DMS 273 treated with DMSO at 0.1 percent for 48 hours (cell line): ENCODE data around the gene URI1.

Experiments used
- DNase-seq: peaks from one replicate; lab custom pipeline; 2025; lab: John Stamatoyannopoulos, UW

URI1 gene

DNA sequence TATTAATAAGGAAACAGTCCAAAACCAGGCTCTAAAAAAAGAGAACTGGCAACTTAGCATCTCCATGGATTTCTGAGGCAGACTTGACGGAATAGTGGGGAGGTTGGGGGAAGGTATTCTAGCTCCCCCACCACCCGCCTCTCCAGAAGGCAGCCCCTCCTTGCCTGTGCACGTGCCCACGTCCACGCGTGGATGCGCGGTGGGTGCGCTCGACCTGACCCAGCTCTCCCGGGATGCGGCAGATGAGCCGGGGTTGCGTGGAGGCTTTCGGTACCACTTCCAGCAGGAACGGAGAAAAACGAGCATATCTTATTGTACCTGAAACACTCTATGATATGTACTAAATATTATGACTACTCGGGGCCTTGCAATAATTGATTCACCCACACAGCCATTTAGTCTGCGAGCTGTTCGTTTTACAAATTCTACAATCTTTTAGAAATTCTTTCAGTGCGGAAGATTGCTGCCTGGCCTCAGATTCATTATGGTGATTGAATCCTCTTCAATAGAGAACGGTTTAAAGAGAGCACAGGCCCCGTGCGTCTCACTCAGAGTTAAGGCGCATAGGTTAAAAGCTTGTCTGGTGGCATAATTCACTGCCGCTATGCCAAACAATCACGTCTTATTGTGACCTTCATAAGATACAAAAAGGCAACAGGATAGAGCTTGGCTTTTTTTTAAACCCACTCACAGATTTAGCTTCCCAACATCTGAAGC is 117.9 kb downstream of the URI1 start:
- no peak for DNase-seq

DNA sequence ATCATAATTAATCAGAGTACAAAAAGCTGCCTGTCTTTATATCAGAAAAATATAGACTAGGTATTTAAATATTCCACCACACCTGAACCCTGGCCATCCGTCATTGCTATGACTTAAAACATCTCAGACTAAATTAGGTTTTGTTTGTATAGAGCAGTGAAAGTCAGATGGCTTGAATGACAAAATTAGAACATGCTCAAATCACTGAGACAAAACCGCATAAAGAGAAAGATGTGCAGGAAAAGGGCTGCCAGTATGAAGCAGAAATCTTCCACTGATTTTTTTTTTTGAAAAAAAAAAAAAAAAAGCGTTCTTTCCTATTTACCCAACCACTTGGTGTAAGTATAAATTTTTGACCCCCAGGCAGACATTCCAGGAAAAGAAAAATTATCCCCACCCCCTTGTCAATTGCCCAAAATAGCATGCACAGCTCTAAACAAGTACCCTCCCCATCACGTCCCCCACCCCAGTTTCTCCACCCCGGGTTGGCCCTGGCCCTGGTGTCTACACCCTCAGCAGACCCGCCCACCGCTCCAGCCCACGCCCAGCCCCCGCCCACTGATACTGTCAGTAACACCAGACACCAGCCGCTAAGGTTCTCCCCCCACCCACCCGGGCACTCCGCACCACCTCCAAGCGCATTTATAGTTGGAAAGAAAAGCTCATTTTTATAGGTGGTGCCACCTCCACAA is 118.6 kb downstream of the URI1 start:
- DNase-seq: no peak

DNA sequence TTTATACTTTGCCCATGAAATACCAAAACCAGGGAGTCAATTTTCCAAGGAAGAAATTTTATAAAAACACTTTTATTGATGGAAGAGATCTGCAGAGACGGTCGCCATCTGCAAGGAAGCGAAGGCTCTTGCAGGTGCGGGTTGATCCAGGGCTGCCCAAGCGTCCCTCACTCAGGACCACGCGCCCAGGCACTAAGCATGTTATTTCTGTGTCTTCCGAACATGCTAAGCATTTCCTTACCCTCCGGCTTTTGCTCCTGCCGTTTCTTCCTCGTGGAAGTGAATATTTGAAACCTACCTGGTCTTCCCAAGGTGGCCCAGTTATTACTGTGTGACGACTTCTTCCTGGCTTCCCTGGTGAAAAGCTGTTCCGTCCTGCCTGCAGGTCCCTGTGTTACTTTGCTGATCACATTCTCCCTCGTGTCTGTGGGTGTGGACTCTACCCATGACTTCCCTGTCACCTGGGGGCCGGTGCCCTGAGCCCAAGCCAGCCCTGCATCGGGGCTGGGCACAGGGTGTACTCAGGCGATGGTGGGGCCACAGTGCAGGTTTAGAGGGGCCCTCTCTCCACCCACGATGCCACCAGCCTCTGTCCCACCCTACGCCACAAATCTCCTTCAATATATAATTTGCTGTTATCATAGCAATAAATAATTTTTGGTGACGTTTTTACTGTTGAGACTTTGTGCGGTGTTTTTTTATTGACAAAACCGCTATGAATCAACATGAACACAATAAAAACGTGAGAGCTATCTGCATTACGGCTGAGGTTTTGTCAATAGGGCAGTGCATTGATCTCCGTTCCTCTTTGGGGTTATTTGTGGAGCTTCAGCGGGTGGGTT is 119.4 kb downstream of the URI1 start:
- DNase-seq: no peak

DNA sequence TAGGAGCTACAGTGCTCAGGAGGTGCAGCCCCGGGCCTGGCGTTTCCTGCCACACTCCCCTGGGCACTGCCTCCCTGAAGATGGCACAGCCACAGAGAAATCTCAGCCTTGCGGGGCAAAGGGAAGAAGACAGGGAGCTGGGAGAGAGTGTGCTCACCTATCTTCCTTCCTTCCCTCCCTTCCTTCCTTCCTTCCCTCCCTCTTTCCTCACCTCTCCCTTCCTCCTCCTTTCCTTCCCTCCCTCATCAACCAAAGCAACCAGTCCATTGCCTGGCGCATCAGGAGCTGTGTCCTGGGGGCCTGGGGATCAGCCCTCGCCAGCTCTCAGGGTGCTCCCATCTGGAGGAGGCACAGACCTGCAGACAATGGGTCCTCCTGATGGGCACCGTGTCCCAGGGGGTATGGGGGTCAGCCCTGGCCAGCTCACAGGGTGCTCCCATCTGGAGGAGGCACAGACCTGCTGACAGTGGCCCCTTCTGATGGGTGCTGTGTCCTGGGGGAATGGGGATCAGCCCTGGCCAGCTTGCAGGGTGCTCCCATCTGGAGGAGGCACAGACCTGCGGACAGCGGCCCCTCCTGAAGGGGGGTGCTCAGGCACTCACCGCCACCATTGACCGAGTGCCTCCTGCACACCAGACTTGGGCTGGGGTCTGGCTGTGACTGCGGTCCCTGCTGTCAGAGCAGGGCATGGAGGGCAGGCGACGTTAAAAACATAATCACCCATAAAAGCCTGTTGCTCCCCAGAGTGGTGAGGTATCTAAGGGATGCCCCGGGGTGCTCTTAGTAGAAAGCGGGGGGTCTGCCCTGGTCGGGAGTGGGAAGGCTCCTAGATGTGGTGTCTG is 120.2 kb downstream of the URI1 start:
- no peak for DNase-seq

DNA sequence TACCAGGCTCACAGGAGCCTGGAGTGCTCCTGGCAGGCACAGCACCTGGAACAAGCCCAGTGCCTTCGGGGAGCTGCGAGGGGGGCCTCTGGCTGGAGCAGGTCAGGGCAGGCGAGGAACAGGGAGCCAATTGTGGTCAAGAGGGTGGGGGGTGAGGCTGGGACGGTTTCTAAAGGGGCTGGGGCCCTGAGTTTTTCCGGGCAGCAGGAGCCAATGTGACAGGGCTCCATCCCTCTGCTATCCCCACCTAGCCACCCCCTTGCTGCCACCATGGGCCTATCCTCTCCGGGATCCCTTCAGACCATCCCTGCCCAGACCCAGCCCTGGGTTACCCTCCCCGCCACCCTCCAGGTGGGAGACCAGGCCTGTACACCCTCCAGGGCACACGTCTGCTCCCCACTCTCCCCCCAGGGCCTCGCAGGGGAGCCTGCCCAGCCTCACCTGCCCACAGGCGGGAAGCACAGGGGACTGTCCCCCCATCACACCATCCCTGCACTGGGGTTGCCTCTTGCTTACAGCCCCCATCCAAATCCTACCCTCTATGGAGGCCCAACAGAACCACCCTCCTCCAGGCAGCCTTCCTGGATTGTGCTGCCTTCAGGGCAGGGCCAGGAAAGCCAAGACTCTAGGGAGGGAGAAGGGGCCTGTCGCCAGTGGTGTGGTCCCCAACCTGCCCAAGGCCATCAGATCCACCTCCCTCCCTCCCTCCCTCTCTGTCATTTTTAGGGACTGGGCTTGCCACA is 121.0 kb downstream of the URI1 start:
- DNase-seq: no peak

DNA sequence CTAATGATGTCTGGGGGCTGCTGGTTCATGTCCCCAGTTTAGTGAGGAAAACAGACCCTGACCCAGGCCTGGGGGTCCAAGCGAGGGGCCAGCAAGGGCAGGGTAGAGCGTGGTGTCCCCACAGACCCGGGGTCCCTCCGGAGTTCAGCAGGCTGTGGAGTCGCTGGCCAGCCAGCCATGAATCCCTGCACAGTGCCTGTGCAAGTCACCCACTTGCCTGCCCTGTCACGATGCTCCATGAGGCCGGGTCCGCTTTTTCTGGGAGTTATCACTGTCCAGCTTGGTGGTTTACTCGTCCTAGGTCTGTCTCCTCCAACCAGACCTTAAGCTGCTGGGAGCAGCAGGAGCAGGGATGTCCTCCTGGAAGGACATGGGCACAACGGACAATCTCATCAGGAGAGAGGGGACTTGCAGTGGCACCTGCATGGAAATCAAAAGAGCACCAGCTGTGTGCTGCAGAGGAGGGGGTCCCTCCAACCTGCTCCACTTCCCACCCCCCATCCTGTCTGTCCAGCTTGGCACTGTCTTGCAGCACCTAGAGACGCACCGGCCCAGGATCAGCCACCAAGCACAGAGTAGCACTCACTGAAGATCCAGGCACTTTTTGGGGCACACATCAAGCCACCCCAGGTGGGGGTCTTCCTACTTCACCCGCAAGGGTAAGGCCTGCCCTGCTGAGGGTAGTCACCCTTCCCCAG is 121.8 kb downstream of the URI1 start:
- no peak for DNase-seq

DNA sequence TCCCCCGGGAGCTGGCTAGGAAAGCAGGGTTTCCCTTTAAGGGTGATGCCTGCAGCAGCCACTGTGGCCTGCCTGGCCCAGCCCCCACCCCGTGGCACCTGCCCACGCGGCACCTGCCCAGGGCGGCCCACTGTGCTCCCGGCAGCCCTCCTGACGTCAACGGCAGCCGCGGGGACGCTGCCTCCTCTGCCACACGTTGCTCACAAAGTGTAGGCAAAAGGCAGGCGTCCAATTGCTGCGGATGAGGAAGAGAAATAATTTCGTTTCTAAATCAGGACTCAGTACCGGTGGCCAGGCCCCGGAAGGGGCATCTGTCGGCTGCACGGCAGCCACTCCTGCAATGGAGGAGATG is 122.3 kb downstream of the URI1 start:
- no peak for DNase-seq

DNA sequence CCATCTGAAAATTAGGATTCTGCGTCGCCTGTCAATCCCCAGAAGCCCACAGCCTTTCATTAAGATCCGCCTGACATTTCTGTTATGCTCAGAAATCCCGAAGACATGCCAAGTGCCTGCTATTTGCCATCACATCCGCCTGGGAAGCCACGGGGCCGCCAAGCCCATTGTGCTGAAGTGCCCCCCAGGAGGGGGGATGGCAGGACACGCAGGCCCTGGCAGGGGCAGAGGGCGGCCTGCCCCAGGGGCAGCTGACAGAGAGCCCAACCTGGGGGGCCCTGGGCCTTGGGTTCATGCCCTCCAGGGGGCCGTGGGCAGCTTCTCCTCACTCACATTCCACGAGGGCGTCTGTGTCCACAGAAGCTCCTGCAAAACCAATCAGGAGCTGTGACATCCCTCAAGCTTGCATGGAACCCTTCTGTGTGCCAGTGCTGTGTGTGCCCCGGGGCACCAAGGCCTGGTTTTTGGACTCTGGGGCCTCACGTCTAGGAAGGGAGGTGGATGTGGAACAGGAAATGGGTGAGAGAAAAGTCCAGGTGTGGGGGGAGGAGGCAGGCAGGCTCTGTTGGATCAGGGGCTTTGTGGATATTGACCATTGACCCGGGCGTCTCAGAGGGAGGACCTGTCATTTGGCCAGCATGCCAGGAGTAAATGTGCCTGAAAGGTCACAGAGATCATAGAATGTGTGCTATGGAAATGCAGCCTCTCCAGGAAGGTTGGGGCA is 122.9 kb downstream of the URI1 start:
- DNase-seq: no peak

DNA sequence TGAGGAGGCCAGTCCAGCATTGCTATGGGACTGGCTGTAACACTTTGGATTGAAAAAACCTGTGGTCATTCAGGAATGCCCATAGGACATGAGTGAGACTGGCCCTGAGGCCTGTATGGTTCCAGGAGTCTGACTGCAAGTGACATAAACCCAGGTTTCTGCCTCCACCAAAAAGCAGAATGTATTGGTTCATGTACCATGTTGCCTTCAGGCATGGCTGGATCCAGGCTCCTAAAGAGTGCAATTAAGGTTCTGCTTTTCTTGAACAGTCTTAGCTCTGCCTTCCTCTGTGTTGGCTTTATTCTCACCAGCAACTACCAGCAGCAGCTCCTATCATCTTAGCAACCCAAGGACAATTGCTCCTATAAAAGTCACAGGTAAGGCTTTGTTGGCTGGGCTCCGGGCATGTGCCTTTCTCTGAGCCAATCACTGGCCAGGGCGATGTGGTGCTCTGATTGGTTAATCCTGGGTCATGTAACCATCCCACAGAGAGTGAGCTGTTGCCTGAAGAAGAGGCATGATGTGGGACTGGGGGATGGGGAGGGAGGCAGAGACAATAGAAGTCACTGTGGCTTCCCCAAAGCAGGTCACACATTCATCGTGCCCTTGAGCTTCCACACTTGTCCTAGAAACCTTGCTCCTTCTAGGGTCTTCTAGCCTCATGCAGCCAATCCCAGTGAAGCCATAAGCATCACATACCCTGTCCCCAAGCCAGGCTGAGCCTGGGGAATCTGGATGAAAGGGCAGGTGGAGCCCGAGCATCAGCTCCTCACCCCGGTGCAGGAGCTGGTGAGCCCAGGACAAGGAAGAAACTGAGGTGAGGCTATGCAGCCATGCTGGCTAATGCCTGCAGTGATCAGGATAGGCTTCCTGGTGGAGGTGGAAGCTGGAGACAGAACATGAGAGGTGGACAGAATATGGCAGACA is 123.9 kb downstream of the URI1 start:
- DNase-seq: no peak
